Hepatocyte (in vitro differentiated cells): Measurements from ENCODE around the gene MED13L. TPM values are rescaled to one million over a fixed set of nuclear protein-coding genes. Genes with fewer than 3 reads are reported as not detected.

Experiments
- DNase-seq: peaks from one replicate; pipeline ENCODE4 v3.0.0-alpha.2; 2016; ENCODE audit warnings: low spot score
- H2AFZ ChIP-seq: fragments of 200-600 bp; sonication (generic); 2 replicates; pipeline ENCODE4 v1.6.0; 2016; ENCODE audit warnings: antibody characterized with exemption, mild to moderate bottlenecking
- H3K27ac ChIP-seq: fragments of 200-600 bp; sonication (generic); 2 replicates; pipeline ENCODE4 v1.5.1; 2016; ENCODE audit warnings: mild to moderate bottlenecking
- H3K27me3 ChIP-seq: fragments of 200-600 bp; sonication (generic); 2 replicates; pipeline ENCODE4 v1.6.1; 2016
- H3K36me3 ChIP-seq: fragments of 200-600 bp; sonication (generic); replicated peaks from 2 replicates; pipeline ENCODE4 v1.5.1; 2016; ENCODE audit warnings: low read depth; ENCODE audit not compliant: insufficient read depth
- H3K4me1 ChIP-seq: fragments of 200-600 bp; sonication (generic); 2 replicates; pipeline ENCODE4 v1.5.1; 2016; ENCODE audit warnings: mild to moderate bottlenecking, moderate library complexity; ENCODE audit not compliant: insufficient read depth
- H3K4me2 ChIP-seq: fragments of 200-600 bp; sonication (generic); 2 replicates; pipeline ENCODE4 v1.6.0; 2016
- H3K4me3 ChIP-seq: fragments of 200-600 bp; sonication (generic); 2 replicates; pipeline ENCODE4 v1.5.1; 2016; ENCODE audit warnings: mild to moderate bottlenecking
- H3K79me2 ChIP-seq: fragments of 200-600 bp; sonication (generic); 2 replicates; pipeline ENCODE4 v1.6.0; 2017; ENCODE audit warnings: mild to moderate bottlenecking
- H3K9me2 ChIP-seq: fragments of 200-600 bp; sonication (generic); replicated peaks from 2 replicates; pipeline ENCODE4 v1.6.0; 2017; ENCODE audit warnings: mild to moderate bottlenecking; ENCODE audit not compliant: insufficient read depth
- H3K9me3 ChIP-seq: fragments of 200-600 bp; sonication (generic); 2 replicates; pipeline ENCODE4 v1.5.1; 2016; ENCODE audit warnings: low read depth, mild to moderate bottlenecking
- H4K20me1 ChIP-seq: fragments of 200-600 bp; sonication (generic); 2 replicates; pipeline ENCODE4 v1.6.0; 2016; ENCODE audit warnings: mild to moderate bottlenecking; ENCODE audit not compliant: insufficient read depth, poor library complexity, severe bottlenecking
- CTCF ChIP-seq: fragments of 200-600 bp; sonication (generic); IDR thresholded peaks from 2 replicates; pipeline ENCODE4 v1.5.1; 2016; ENCODE audit warnings: antibody characterized with exemption, mild to moderate bottlenecking; ENCODE audit not compliant: poor library complexity
- EZH2 ChIP-seq: fragments of 200-600 bp; sonication (generic); IDR thresholded peaks from 2 replicates; pipeline ENCODE4 v1.6.1; 2016; ENCODE audit warnings: antibody characterized with exemption, mild to moderate bottlenecking, borderline replicate concordance
- EZH2phosphoT487 ChIP-seq: fragments of 200-600 bp; sonication (generic); IDR thresholded peaks from one replicate; pipeline ENCODE4 v1.6.1; 2018; ENCODE audit warnings: antibody characterized with exemption, mild to moderate bottlenecking, low read depth, moderate library complexity; ENCODE audit not compliant: unreplicated experiment, severe bottlenecking
- WGBS: methylation state at CpG from one replicate; pipeline ENCODE4 v1.1.6; 2016; ENCODE audit warnings: low lambda C conversion rate; ENCODE audit errors: missing lambda C conversion rate; 5-methylcytosine and 5-hydroxymethylcytosine counted together
- polyA plus RNA-seq: library from polyadenylated mRNA; unstranded; fragments of >200 nt; fragmentation: Nextera tagmentation; extraction: Ambion mirVana; gene quantifications from 2 replicates; pipeline ENCODE4 v1.2.1, GENCODE V29; 2016
- total RNA-seq: library from RNA; depleted of rRNA; stranded (reverse); fragments of >200 nt; gene quantifications from 2 replicates; pipeline ENCODE4 v1.2.3, GENCODE V29; 2014

MED13L gene
- total and polyA plus RNA-seq, 2 experiments from 2014 or later: 23.7 to 135 TPM

- no peaks in the 10 kb centered on the region for H3K9me2 ChIP-seq
- WGBS: 95% methylated on average over 5 of the region's 5 CpGs
- H3K4me2 ChIP-seq: no peak overlapping the region
- H3K36me3 ChIP-seq: no peaks in the 10 kb centered on the region
- no peaks in the 10 kb centered on the region for H3K27me3 ChIP-seq
- H4K20me1 ChIP-seq: peaks cover 36% of the 10 kb centered on the region
- H3K4me3 ChIP-seq: no peak overlapping the region
- TF ChIP-seq CTCF (no peak), EZH2 (no peak), EZH2phosphoT487 (no peak)
- H2AFZ ChIP-seq: no peak overlapping the region
- no peaks in the 10 kb centered on the region for H3K4me1 ChIP-seq
- H3K79me2 ChIP-seq: peaks cover 70% of the 10 kb centered on the region
- no peak overlapping the region for H3K27ac ChIP-seq
- DNase-seq: no peak
- no peaks in the 10 kb centered on the region for H3K9me3 ChIP-seq
Observed at GRCh38 chr12:116096874-116097273, 180.6 kb downstream of the MED13L start.

GRCh38 chr12:116094475-116094874 lies 183.0 kb downstream of the MED13L start:
- H3K4me3 ChIP-seq: no peak overlapping the region
- no peak for TF ChIP-seq EZH2
- TF ChIP-seq CTCF: no peak
- no peak for TF ChIP-seq EZH2phosphoT487
- H3K9me3 ChIP-seq: no peaks in the 10 kb centered on the region
- H3K4me2 ChIP-seq: no peak overlapping the region
- no peaks in the 10 kb centered on the region for H3K27me3 ChIP-seq
- H3K9me2 ChIP-seq: no peaks in the 10 kb centered on the region
- no peaks in the 10 kb centered on the region for H3K36me3 ChIP-seq
- H3K4me1 ChIP-seq: no peaks in the 10 kb centered on the region
- H3K27ac ChIP-seq: no peak overlapping the region
- peaks cover 30% of the 10 kb centered on the region for H4K20me1 ChIP-seq
- H3K79me2 ChIP-seq: peaks cover 68% of the 10 kb centered on the region
- H2AFZ ChIP-seq: no peak overlapping the region
- DNase-seq: no peak

- H3K9me2 ChIP-seq: no peaks in the 10 kb centered on the region
- WGBS: 50% methylated on average over 1 of the region's 1 CpG
- peaks cover 69% of the 10 kb centered on the region for H3K79me2 ChIP-seq
- H3K36me3 ChIP-seq: no peaks in the 10 kb centered on the region
- no peak overlapping the region for H3K4me2 ChIP-seq
- H3K27ac ChIP-seq: no peak overlapping the region
- H4K20me1 ChIP-seq: peaks cover 35% of the 10 kb centered on the region
- H3K4me1 ChIP-seq: no peaks in the 10 kb centered on the region
- no peak for TF ChIP-seq CTCF
- TF ChIP-seq EZH2: no peak
- TF ChIP-seq EZH2phosphoT487: no peak
- H3K27me3 ChIP-seq: no peaks in the 10 kb centered on the region
- no peak overlapping the region for H2AFZ ChIP-seq
- no peak overlapping the region for H3K4me3 ChIP-seq
- DNase-seq: no peak
- no peaks in the 10 kb centered on the region for H3K9me3 ChIP-seq
Observed at GRCh38 chr12:116093915-116094314, 183.6 kb downstream of the MED13L start.

GRCh38 chr12:116092776-116093175 lies 184.7 kb downstream of the MED13L start:
- H3K9me2 ChIP-seq: no peaks in the 10 kb centered on the region
- no peaks in the 10 kb centered on the region for H3K27me3 ChIP-seq
- WGBS: 83% methylated on average over 1 of the region's 1 CpG
- no peak overlapping the region for H3K27ac ChIP-seq
- TF ChIP-seq EZH2 (no peak), EZH2phosphoT487 (no peak), CTCF (no peak)
- H3K36me3 ChIP-seq: no peaks in the 10 kb centered on the region
- H3K79me2 ChIP-seq: peaks cover 70% of the 10 kb centered on the region
- H4K20me1 ChIP-seq: peaks cover 41% of the 10 kb centered on the region
- H3K4me2 ChIP-seq: no peak overlapping the region
- no peak overlapping the region for H2AFZ ChIP-seq
- no peak overlapping the region for H3K4me3 ChIP-seq
- no peaks in the 10 kb centered on the region for H3K9me3 ChIP-seq
- H3K4me1 ChIP-seq: no peaks in the 10 kb centered on the region
- no peak for DNase-seq
